ENCODE measurements around the gene SPATA31D4. TPM values are rescaled to one million over a fixed set of nuclear protein-coding genes. Genes with fewer than 3 reads are reported as not detected.

The SPATA31D4 gene
- total and polyA plus RNA-seq, 3 donors from 2014 or later = 2.7 to 9.4 (median 6.1) TPM

Small RNA genes lying within 50 kb of the gene (small RNA-seq; reads per million reads assigned to genes)
- 0.09 to 0.28 reads per million in 2 donors for gene RF00189
- 0 to 0.09 reads per million in 2 donors for gene RNA5SP287

Other genes starting within 250 kb of the SPATA31D4 start
- 10 to 100 TPM; 81.0 to 95.8 TPM for gene TLE1, start 238.9 kb upstream of the SPATA31D4 start, total RNA-seq
- gene TLE1, start 238.9 kb upstream of the SPATA31D4 start, polyA plus RNA-seq (ENCODE audit: insufficient read depth, low read depth, low replicate concordance) = 53.3 TPM
- 1 to 10 TPM; 3.8 to 7.1 TPM for gene SPATA31D3, start 15.1 kb downstream of the SPATA31D4 start, total RNA-seq
- gene SPATA31D3, start 15.1 kb downstream of the SPATA31D4 start, polyA plus RNA-seq (ENCODE audit: insufficient read depth, low read depth, low replicate concordance) = 7.9 TPM
- gene SPATA31D1, start 60.3 kb downstream of the SPATA31D4 start, total RNA-seq = 10 to 100 TPM in 1 of 2 donors, 1 to 10 TPM in 1; 9.0 to 18.6 TPM
- gene SPATA31D1, start 60.3 kb downstream of the SPATA31D4 start, polyA plus RNA-seq (ENCODE audit: insufficient read depth, low read depth, low replicate concordance) = 12.1 TPM